Neural cell (in vitro differentiated cells): ENCODE results near the gene CCDC15. TPM values are rescaled to one million over a fixed set of nuclear protein-coding genes. Genes with fewer than 3 reads are reported as not detected.

Experiments used
- H2AFZ ChIP-seq: fragments of 200-600, 300-800 bp; sonication (generic), shearing (Covaris generic); 2 replicates; pipeline ENCODE4 v1.6.0; 2014; ENCODE audit warnings: low read depth, mild to moderate bottlenecking, antibody characterized with exemption, low read length, moderate library complexity
- H3F3A ChIP-seq: fragments of 200-600 bp; shearing (Covaris generic); 2 replicates; pipeline ENCODE4 v1.6.1; 2016; ENCODE audit warnings: mild to moderate bottlenecking, moderate library complexity, mixed read lengths, antibody characterized with exemption, low read length; ENCODE audit not compliant: insufficient read depth, poor library complexity, severe bottlenecking
- H3K27ac ChIP-seq: fragments of 200-600, 300-800 bp; sonication (generic), shearing (Covaris generic); 2 replicates; pipeline ENCODE4 v1.5.1; 2014; ENCODE audit warnings: mild to moderate bottlenecking, low read length, moderate library complexity
- H3K27me3 ChIP-seq: fragments of 300-800, 200-600 bp; sonication (generic), shearing (Covaris generic); 2 replicates; pipeline ENCODE4 v1.6.0; 2014; ENCODE audit warnings: mild to moderate bottlenecking, low read depth, low read length, moderate library complexity; ENCODE audit not compliant: insufficient read depth
- H3K36me3 ChIP-seq: fragments of 300-800, 200-600 bp; sonication (generic), shearing (Covaris generic); 2 replicates; pipeline ENCODE4 v1.5.1; 2014; ENCODE audit warnings: mild to moderate bottlenecking, antibody characterized with exemption, low read length, moderate library complexity; ENCODE audit not compliant: insufficient read depth
- H3K4me2 ChIP-seq: fragments of 300-800, 200-600 bp; sonication (generic), shearing (Covaris generic); 2 replicates; pipeline ENCODE4 v1.6.0; 2014; ENCODE audit warnings: mild to moderate bottlenecking, low read length
- H3K4me3 ChIP-seq: fragments of 300-800, 200-600 bp; sonication (generic), shearing (Covaris generic); 2 replicates; pipeline ENCODE4 v1.5.1; 2014; ENCODE audit warnings: mild to moderate bottlenecking, low read length, moderate library complexity
- H3K79me2 ChIP-seq: fragments of 200-600 bp; shearing (Covaris generic); replicated peaks from 2 replicates; pipeline ENCODE4 v1.6.0; 2014; ENCODE audit warnings: mild to moderate bottlenecking, low read length, moderate library complexity; ENCODE audit not compliant: insufficient read depth
- H3K9ac ChIP-seq: fragments of 300-800, 200-600 bp; sonication (generic), shearing (Covaris generic); 2 replicates; pipeline ENCODE4 v1.6.1; 2016; ENCODE audit warnings: mild to moderate bottlenecking, low read length, mixed read lengths
- H3K9me2 ChIP-seq: fragments of 200-600 bp; shearing (Covaris generic); 2 replicates; pipeline ENCODE4 v1.6.1; 2016; ENCODE audit warnings: mild to moderate bottlenecking, low read length, mixed read lengths; ENCODE audit not compliant: insufficient read depth
- H3K9me3 ChIP-seq: fragments of 200-600, 300-800 bp; sonication (generic), shearing (Covaris generic); 2 replicates; pipeline ENCODE4 v1.6.1; 2016; ENCODE audit warnings: mild to moderate bottlenecking, mixed run types, low read length, moderate library complexity, mixed read lengths
- H4K20me1 ChIP-seq: fragments of 200-600 bp; shearing (Covaris generic); 2 replicates; pipeline ENCODE4 v1.6.1; 2016; ENCODE audit warnings: mild to moderate bottlenecking, mixed run types; ENCODE audit not compliant: insufficient read depth
- CTCF ChIP-seq: fragments of 450-650 bp; IDR thresholded peaks from 2 replicates; pipeline ENCODE4 v1.5.1; 2014; ENCODE audit warnings: antibody characterized with exemption, mild to moderate bottlenecking, moderate library complexity; ENCODE audit not compliant: poor library complexity, severe bottlenecking
- EP300 ChIP-seq: fragments of 450-650 bp; conservative IDR thresholded peaks from 2 replicates; pipeline ENCODE4 v1.6.1; 2014; ENCODE audit warnings: antibody characterized with exemption, mild to moderate bottlenecking, moderate library complexity; ENCODE audit not compliant: poor library complexity, severe bottlenecking
- EZH2 ChIP-seq: fragments of 200-600, 300-800 bp; shearing (Covaris generic), sonication (generic); IDR thresholded peaks from 2 replicates; pipeline ENCODE4 v1.6.1; 2014; ENCODE audit warnings: antibody characterized with exemption, low read length, borderline replicate concordance, mild to moderate bottlenecking; ENCODE audit not compliant: insufficient read depth, poor library complexity, severe bottlenecking
- MXI1 ChIP-seq: fragments of 450-650 bp; conservative IDR thresholded peaks from 2 replicates; pipeline ENCODE4 v1.6.1; 2014; ENCODE audit warnings: antibody characterized with exemption, mild to moderate bottlenecking; ENCODE audit not compliant: poor library complexity, severe bottlenecking
- POLR2AphosphoS5 ChIP-seq: IDR thresholded peaks from 2 replicates; pipeline ENCODE4 v1.6.1; 2012
- RAD21 ChIP-seq: fragments of 450-650 bp; conservative IDR thresholded peaks from 2 replicates; pipeline ENCODE4 v1.6.1; 2014; ENCODE audit warnings: antibody characterized with exemption, mild to moderate bottlenecking, moderate library complexity
- REST ChIP-seq: IDR thresholded peaks from 2 replicates; pipeline ENCODE4 v1.6.1; 2012; ENCODE audit warnings: borderline replicate concordance
- SMC3 ChIP-seq: fragments of 450-650 bp; conservative IDR thresholded peaks from 2 replicates; pipeline ENCODE4 v1.6.1; 2014; ENCODE audit warnings: antibody characterized with exemption, mild to moderate bottlenecking, moderate library complexity; ENCODE audit not compliant: poor library complexity
- TAF1 ChIP-seq: IDR thresholded peaks from 2 replicates; pipeline ENCODE4 v1.6.1; 2012; ENCODE audit warnings: low read depth
- polyA plus RNA-seq: library from polyadenylated mRNA; depleted of rRNA; stranded (reverse); fragments of >200 nt; gene quantifications from 2 replicates; pipeline ENCODE4 v1.2.3, GENCODE V29; 2014

The CCDC15 gene
- polyA plus RNA-seq, 1 donor from 2014 or later: 2.5 TPM

- Histone ChIP-seq H3K4me3 (no peak overlapping the region), H3F3A (no peaks in the 10 kb centered on the region), H3K4me2 (no peak overlapping the region), H3K9me2 (no peaks in the 10 kb centered on the region), H3K79me2 (no peaks in the 10 kb centered on the region), H2AFZ (no peak overlapping the region), H3K9ac (no peak overlapping the region), H3K27me3 (no peaks in the 10 kb centered on the region), H3K9me3 (no peaks in the 10 kb centered on the region), H3K27ac (no peak overlapping the region), H4K20me1 (no peaks in the 10 kb centered on the region), H3K36me3 (no peaks in the 10 kb centered on the region)
- TF ChIP-seq MXI1: no peak
- no peak for TF ChIP-seq SMC3
- TF ChIP-seq RAD21: no peak
- TF ChIP-seq TAF1: no peak
- TF ChIP-seq EZH2: no peak
- TF ChIP-seq EP300: no peak
- TF ChIP-seq POLR2AphosphoS5: no peak
- no peak for TF ChIP-seq REST
- TF ChIP-seq CTCF: no peak
Measured at GRCh38 chr11:125086633-125087296, 132.8 kb downstream of the CCDC15 start.

GRCh38 chr11:125088123-125088522, 134.1 kb downstream of the CCDC15 start:
- H3K9ac ChIP-seq: no peak overlapping the region
- H3K36me3 ChIP-seq: no peaks in the 10 kb centered on the region
- no peak overlapping the region for H2AFZ ChIP-seq
- no peak for TF ChIP-seq EZH2
- no peak for TF ChIP-seq SMC3
- no peak for TF ChIP-seq REST
- no peak for TF ChIP-seq TAF1
- no peak for TF ChIP-seq POLR2AphosphoS5
- no peak for TF ChIP-seq MXI1
- no peak for TF ChIP-seq CTCF
- TF ChIP-seq EP300: no peak
- no peak for TF ChIP-seq RAD21
- no peaks in the 10 kb centered on the region for H3K9me3 ChIP-seq
- H3K79me2 ChIP-seq: no peaks in the 10 kb centered on the region
- no peak overlapping the region for H3K4me2 ChIP-seq
- H3F3A ChIP-seq: no peaks in the 10 kb centered on the region
- no peak overlapping the region for H3K27ac ChIP-seq
- H3K4me3 ChIP-seq: no peak overlapping the region
- H4K20me1 ChIP-seq: no peaks in the 10 kb centered on the region
- H3K9me2 ChIP-seq: no peaks in the 10 kb centered on the region
- no peaks in the 10 kb centered on the region for H3K27me3 ChIP-seq
